A549 (cell line): ENCODE measurements around the gene TMTC1. TPM values are rescaled to one million over a fixed set of nuclear protein-coding genes. Genes with fewer than 3 reads are reported as not detected.

ENCODE experiments used
- ATAC-seq, 2 experiments: fragments of 200-7000 bp in 1 of 2; fragments of >200 bp in 1 of 2; cut with Nextera tagmentation in 1 of 2; cut with Tn5 transposase in 1 of 2; 3 replicates each; pipeline versions ENCODE4 v1.8.0 to v1.9.1; 2018 to 2020; ENCODE audit warnings: mild to moderate bottlenecking in 1 of 2, moderate library complexity in 1 of 2
- CTCF ChIA-PET: fragments of 300-600 bp; sonication (Branson Sonifier 250); formaldehyde crosslinking; extraction: SDS; loops from one replicate; lab custom pipeline; 2021; ENCODE audit warnings: antibody characterized with exemption, inconsistent platforms; lab: Yijun Ruan, JAX
- POLR2A ChIA-PET: fragments of 350-600 bp; formaldehyde crosslinking; extraction: SDS; loops from one replicate; lab custom pipeline; 2021; ENCODE audit warnings: antibody characterized with exemption, inconsistent platforms; lab: Yijun Ruan, JAX
- DNase-seq, 2 experiments: peaks; one replicate each; pipeline versions ENCODE4 v3.0.0 to v3.0.0-alpha.2; 2011 to 2016; ENCODE audit warnings: low read depth in 1 of 2, low spot score in 1 of 2
- FAIRE-seq: peaks from 2 replicates; lab custom pipeline; 2011; peaks lifted over from hg19 to GRCh38; lab: Jason Lieb, UNC
- H3K27ac ChIP-seq, 2 experiments: fragments of >200 bp; sonication (Bioruptor Twin); formaldehyde crosslinking; 3 replicates each; pipeline ENCODE4 v1.5.1; 2016 to 2017
- H3K4me1 ChIP-seq: fragments of >200 bp; sonication (Bioruptor Twin); formaldehyde crosslinking; 3 replicates; pipeline ENCODE4 v1.6.1; 2016
- H3K4me2 ChIP-seq: fragments of >200 bp; sonication (Bioruptor Twin); formaldehyde crosslinking; 3 replicates; pipeline ENCODE4 v1.6.1; 2016
- H3K4me3 ChIP-seq: fragments of >200 bp; sonication (Bioruptor Twin); formaldehyde crosslinking; 3 replicates; pipeline ENCODE4 v1.5.1; 2016
- H3K9me3 ChIP-seq: fragments of >200 bp; sonication (Bioruptor Twin); formaldehyde crosslinking; 3 replicates; pipeline ENCODE4 v1.6.1; 2016
- ATOH8 ChIP-seq: fragments of 250-450 bp; sonication (Bioruptor Pico); IDR thresholded peaks from 2 replicates; pipeline ENCODE4 v1.5.0; 2020; ENCODE audit warnings: low read depth, mild to moderate bottlenecking, moderate library complexity
- BCL3 ChIP-seq: fragments of >200 bp; sonication (Bioruptor Twin); formaldehyde crosslinking; IDR thresholded peaks from 3 replicates; pipeline ENCODE4 v1.6.1; 2016
- CBX2 ChIP-seq: fragments of 200-600 bp; sonication (generic); IDR thresholded peaks from 2 replicates; pipeline ENCODE4 v1.6.1; 2016; ENCODE audit warnings: low read depth, mild to moderate bottlenecking, borderline replicate concordance
- EHF ChIP-seq: fragments of 250-450 bp; sonication (Bioruptor Pico); IDR thresholded peaks from 2 replicates; pipeline ENCODE4 v1.5.0; 2020; ENCODE audit warnings: mild to moderate bottlenecking
- ELK1 ChIP-seq: fragments of 150-350 bp; IDR thresholded peaks from 2 replicates; pipeline ENCODE4 v1.6.1; 2014; ENCODE audit warnings: low read depth, mild to moderate bottlenecking, low read length
- HDAC2 ChIP-seq: fragments of 200-600 bp; sonication (generic); IDR thresholded peaks from 2 replicates; pipeline ENCODE4 v1.6.1; 2016
- HES2 ChIP-seq: fragments of >200 bp; sonication (Bioruptor Twin); formaldehyde crosslinking; IDR thresholded peaks from 2 replicates; pipeline ENCODE4 v1.6.1; 2016
- HEYL ChIP-seq: fragments of 250-450 bp; sonication (Bioruptor Pico); IDR thresholded peaks from 2 replicates; pipeline ENCODE4 v1.8.0; 2021; ENCODE audit warnings: mild to moderate bottlenecking, moderate library complexity
- HMGXB4 ChIP-seq: fragments of 250-450 bp; sonication (Bioruptor Pico); IDR thresholded peaks from 2 replicates; pipeline ENCODE4 v1.5.0; 2021; ENCODE audit warnings: mild to moderate bottlenecking, moderate library complexity, borderline replicate concordance
- HOXB5 ChIP-seq: fragments of 250-450 bp; sonication (Bioruptor Pico); IDR thresholded peaks from 2 replicates; pipeline ENCODE4 v1.5.0; 2020; ENCODE audit warnings: mild to moderate bottlenecking, moderate library complexity
- JUN ChIP-seq, 2 experiments: fragments of >200 bp; sonication (Bioruptor Twin); formaldehyde crosslinking; IDR thresholded peaks; 2 replicates in 1 of 2; 3 replicates in 1 of 2; pipeline ENCODE4 v1.6.1; 2016 to 2017
- KDM5A ChIP-seq: fragments of 200-600 bp; sonication (generic); IDR thresholded peaks from 2 replicates; pipeline ENCODE4 v1.6.1; 2016; ENCODE audit warnings: antibody characterized with exemption, mild to moderate bottlenecking
- MAZ ChIP-seq: fragments of 150-350 bp; IDR thresholded peaks from 2 replicates; pipeline ENCODE4 v1.6.1; 2014; ENCODE audit warnings: antibody characterized with exemption, low read depth, low read length, borderline replicate concordance
- MYC ChIP-seq: IDR thresholded peaks from 2 replicates; pipeline ENCODE4 v1.6.1; 2012; ENCODE audit warnings: mild to moderate bottlenecking, inconsistent platforms, low read length, improper control_type of control experiment, borderline replicate concordance
- PHF8 ChIP-seq: fragments of 200-600 bp; sonication (generic); IDR thresholded peaks from 2 replicates; pipeline ENCODE4 v1.6.1; 2016; ENCODE audit warnings: low read depth, mild to moderate bottlenecking, antibody characterized with exemption, moderate library complexity, borderline replicate concordance
- POLR2A ChIP-seq: IDR thresholded peaks from 2 replicates; pipeline ENCODE4 v1.6.1; 2012; ENCODE audit warnings: mild to moderate bottlenecking, low read length
- POLR2AphosphoS2 ChIP-seq: conservative IDR thresholded peaks from 2 replicates; pipeline ENCODE4 v1.6.1; 2012; ENCODE audit warnings: low read length, improper control_type of control experiment, inconsistent platforms
- RAD21 ChIP-seq, 2 experiments: fragments of >200 bp in 1 of 2; sonication (Bioruptor Twin) in 1 of 2; formaldehyde crosslinking in 1 of 2; IDR thresholded peaks in 1 of 2; conservative IDR thresholded peaks in 1 of 2; 2 replicates in 1 of 2; 3 replicates in 1 of 2; pipeline ENCODE4 v1.6.1; 2012 to 2018; ENCODE audit warnings: inconsistent platforms in 1 of 2
- RCOR1 ChIP-seq: fragments of 150-350 bp; IDR thresholded peaks from 2 replicates; pipeline ENCODE4 v1.6.1; 2014; ENCODE audit warnings: antibody characterized with exemption, low read length, low read depth
- ZSCAN20 ChIP-seq: fragments of 250-450 bp; sonication (Bioruptor Pico); IDR thresholded peaks from 2 replicates; pipeline ENCODE4 v1.8.0; 2022; ENCODE audit warnings: mild to moderate bottlenecking, moderate library complexity
- WGBS: methylation state at CpG from one replicate; pipeline ENCODE4 v1.1.6; 2017; ENCODE audit errors: missing lambda C conversion rate; 5-methylcytosine and 5-hydroxymethylcytosine counted together
- polyA plus RNA-seq, 4 experiments: library from polyadenylated mRNA; depleted of rRNA in 3 of 4; stranded (reverse); fragments of >200 nt; fragmentation: RNase III in 1 of 4; extraction: RNeasy Plus Mini Kit Qiagen cat#74134 plus additional on column Dnase treatment in 1 of 4; gene quantifications; 2 replicates in 3 of 4; 3 replicates in 1 of 4; pipeline ENCODE4 v1.2.3, GENCODE V29; 2011 to 2017

TMTC1 gene
- polyA plus RNA-seq, 2 of the 4 experiments (the other 2 are of a cell fraction), result 0.28 TPM; not detected in 1

GRCh38 chr12:29676676-29677075, 107.1 kb downstream of the TMTC1 start:
- ChIA-PET POLR2A (no interaction called here), CTCF (no interaction called here)
- no peaks in the 10 kb centered on the region for H3K9me3 ChIP-seq
- TF ChIP-seq PHF8, result no peak
- TF ChIP-seq HEYL (CRISPR knock-in tag), result no peak
- TF ChIP-seq ELK1, result no peak
- TF ChIP-seq ZSCAN20, result no peak
- no peak for TF ChIP-seq HDAC2
- no peak for TF ChIP-seq HMGXB4 (CRISPR knock-in tag)
- TF ChIP-seq ATOH8 (CRISPR knock-in tag), result no peak
- TF ChIP-seq POLR2AphosphoS2, result no peak
- no peak for TF ChIP-seq JUN (IDR thresholded peaks at IDR 0.05)
- no peak for TF ChIP-seq POLR2A
- TF ChIP-seq RCOR1, result no peak
- TF ChIP-seq MAZ, result no peak
- TF ChIP-seq RAD21 (conservative IDR thresholded peaks at IDR 0.05 in 1 of 2, IDR thresholded peaks at IDR 0.05 in 1 of 2), result no peak
- TF ChIP-seq EHF (CRISPR knock-in tag), result no peak
- H3K4me1 ChIP-seq, result no peaks in the 10 kb centered on the region
- DNase-seq (no peak), ATAC-seq (no peak), FAIRE-seq (no peak)
- H3K4me2 ChIP-seq, result no peak overlapping the region
- no peak overlapping the region for H3K27ac ChIP-seq
- H3K4me3 ChIP-seq, result no peak overlapping the region
- 3% methylated on average over 2 of the region's 2 CpGs for WGBS

- 16% methylated on average over 5 of the region's 5 CpGs for WGBS
- FAIRE-seq, result no peak
- no peak for ATAC-seq
These were observed 109.3 kb downstream of the TMTC1 start for GRCh38 chr12:29674463-29674862.

GRCh38 chr12:29673346-29673745, 110.4 kb downstream of the TMTC1 start:
- POLR2A ChIA-PET, result no interaction called here
- Histone ChIP-seq H3K9me3 (no peaks in the 10 kb centered on the region), H3K4me1 (no peaks in the 10 kb centered on the region), H3K27ac (no peak overlapping the region), H3K4me3 (no peak overlapping the region), H3K4me2 (no peak overlapping the region)
- DNase-seq, result no peak
- no peak for FAIRE-seq
- no peak for ATAC-seq
- 6% methylated on average over 3 of the region's 3 CpGs for WGBS
- no peak for TF ChIP-seq BCL3
- no peak for TF ChIP-seq HDAC2
- TF ChIP-seq, all 56 proteins: peak for 0
- CTCF ChIA-PET, result interaction anchor here (1.2 kb wide), 1 partner anchor 10 kb away, joined by 5 read pairs; no protein-coding TSS in a partner anchor

More at GRCh38 chr12:29674463-29674862, 109.3 kb downstream of the TMTC1 start:
- ChIA-PET POLR2A (no interaction called here), CTCF (interaction anchor here (1.1 to 1.2 kb wide), 2 partner anchors 9 to 27 kb away, joined by 3 to 5 read pairs; no protein-coding TSS in a partner anchor)
- Histone ChIP-seq H3K4me1 (no peaks in the 10 kb centered on the region), H3K9me3 (no peaks in the 10 kb centered on the region), H3K4me3 (no peak overlapping the region), H3K27ac (no peak overlapping the region), H3K4me2 (no peak overlapping the region)
- DNase-seq, result no peak
- TF ChIP-seq ZSCAN20 (no peak), PHF8 (no peak), HES2 (no peak), CBX2 (no peak), HOXB5 (CRISPR knock-in tag) (no peak), KDM5A (no peak), MYC (no peak)
